Stimulated activated CD4-positive, alpha-beta T cell treated with anti-CD3 and anti-CD28 coated beads, Interleukin-12 subunit alpha, Interleukin-12 subunit beta, amount 100 ng/mL, for 4 hours (primary cell): ENCODE results near the gene RPS6KA4.
"Not testable (repeated sequence)": the region's sequence is repeated elsewhere in the genome, so short reads cannot be mapped to it uniquely, and the experiment has no call there.

ENCODE experiments used
- DNase-seq: peaks from one replicate; pipeline ENCODE4 v3.0.0-alpha.2; 2020

The RPS6KA4 gene

GRCh38 chr11:64358907-64359711 is at the start of gene RPS6KA4:
TSS of gene RPS6KA4 (plus strand) at chr11:64359162. CDS start at chr11:64359236, 74 bp downstream.
- DNase-seq: peak; percentile 64

GRCh38 chr11:64312947-64313346 is 46.0 kb upstream of the RPS6KA4 start:
- DNase-seq: no peak

- DNase-seq: no peak
Observed at GRCh38 chr11:64313491-64314145, 45.3 kb upstream of the RPS6KA4 start.

DNA sequence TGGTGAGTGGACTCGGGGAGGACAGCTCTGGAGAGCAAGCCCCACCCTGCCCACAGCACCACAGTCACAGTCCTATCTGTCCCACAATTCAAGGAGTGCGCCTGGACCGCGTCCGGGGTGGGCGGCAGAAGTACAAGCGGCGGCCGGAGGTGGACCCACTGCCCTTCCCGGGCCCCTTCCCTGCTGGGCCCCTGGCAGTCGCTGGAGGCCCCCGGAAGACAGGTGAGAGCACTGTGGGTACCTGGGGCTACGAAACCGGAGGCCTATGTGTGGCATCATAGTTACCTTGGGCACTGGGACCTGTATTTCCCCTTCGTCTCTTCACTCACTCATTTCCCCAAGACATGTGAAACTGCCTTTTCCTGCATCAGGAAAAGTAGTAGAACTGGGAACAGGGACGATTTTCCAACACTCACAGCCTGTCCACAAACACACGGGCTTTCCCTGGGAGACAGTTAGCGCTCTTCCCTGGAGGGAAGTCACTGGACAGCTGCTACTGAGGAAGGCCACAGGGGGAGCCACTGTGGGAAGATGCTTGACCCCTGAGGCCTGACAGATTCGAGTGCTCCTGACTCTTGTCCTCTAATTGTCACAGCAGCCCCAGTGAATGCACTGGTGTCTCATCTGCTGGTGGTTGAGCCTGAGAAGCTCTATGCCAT is 44.7 kb upstream of the RPS6KA4 start:
- DNase-seq: no peak

GRCh38 chr11:64314805-64315561 is 44.0 kb upstream of the RPS6KA4 start:
- no peak for DNase-seq

GRCh38 chr11:64315667-64316526 is 43.1 kb upstream of the RPS6KA4 start:
- not testable (repeated sequence) for DNase-seq

DNA sequence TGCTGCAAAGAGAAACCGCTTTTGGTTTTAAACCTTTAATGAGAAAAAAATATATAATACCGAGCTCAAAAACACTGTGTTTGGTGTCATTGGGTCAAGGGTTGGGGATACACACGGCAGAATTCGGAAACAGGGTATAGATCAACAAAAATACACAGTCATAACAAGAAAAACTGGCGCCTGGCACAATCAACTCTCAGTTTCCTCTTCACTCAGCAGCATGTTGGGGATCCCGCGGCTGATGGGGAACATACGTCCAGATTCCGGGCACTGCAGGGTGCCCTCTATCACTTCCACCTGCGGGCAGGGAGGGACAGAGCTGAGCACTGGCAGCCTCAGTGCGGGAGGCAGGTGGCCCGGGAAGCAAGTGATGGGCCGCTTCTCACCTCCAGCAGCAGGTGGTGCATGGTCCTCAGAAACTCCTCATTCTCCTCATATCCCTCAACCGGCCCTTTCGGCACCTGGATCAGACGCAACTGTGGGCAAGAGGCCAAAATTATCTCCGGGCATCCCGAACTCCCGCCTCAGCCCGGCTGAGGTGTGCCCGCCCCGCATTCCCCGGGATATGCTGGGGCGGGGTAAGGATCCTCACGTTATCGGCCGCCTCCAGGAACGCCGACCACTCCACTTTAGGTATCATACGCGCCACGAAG is 42.2 kb upstream of the RPS6KA4 start:
- DNase-seq: no peak

- DNase-seq: peak; percentile 91
Observed at GRCh38 chr11:64317325-64317960, 41.5 kb upstream of the RPS6KA4 start, which contains the start of gene TRMT112. TSS of gene TRMT112 (minus strand) at chr11:64317559. CDS start at chr11:64317526, 33 bp downstream.

DNA sequence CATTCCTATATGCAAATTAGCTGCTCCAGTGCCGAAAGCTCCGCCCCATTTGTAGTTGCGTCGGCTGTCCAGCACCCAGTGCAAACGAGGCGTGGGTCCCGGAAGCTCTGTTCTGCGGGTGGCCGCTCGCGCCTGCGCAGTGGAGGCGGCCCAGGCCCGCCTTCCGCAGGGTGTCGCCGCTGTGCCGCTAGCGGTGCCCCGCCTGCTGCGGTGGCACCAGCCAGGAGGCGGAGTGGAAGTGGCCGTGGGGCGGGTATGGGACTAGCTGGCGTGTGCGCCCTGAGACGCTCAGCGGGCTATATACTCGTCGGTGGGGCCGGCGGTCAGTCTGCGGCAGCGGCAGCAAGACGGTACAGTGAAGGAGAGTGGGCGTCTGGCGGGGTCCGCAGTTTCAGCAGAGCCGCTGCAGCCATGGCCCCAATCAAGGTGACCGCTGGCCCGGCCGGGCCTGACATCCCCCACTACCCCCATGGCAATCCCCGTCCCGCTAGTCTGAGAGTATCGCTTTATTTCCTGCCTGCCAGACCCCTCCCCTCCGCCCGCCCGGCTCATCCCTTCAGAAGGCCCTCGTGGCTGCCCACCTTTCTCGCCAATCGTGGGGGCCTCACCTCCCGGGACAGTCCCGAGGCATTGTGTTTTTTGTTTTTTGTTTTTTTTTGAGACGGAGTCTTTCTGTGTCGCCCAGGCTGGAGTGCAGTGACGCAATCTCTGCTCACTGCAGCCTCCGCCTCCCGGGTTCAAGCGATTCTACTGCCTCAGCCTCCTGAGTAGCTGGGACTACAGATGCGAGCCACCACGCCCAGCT is 40.8 kb upstream of the RPS6KA4 start, which contains the start of gene PRDX5:
Gene PRDX5, plus strand, starts transcription at position 161 of the 805 bp plus-strand sequence. Its CDS starts 95 bp downstream, at position 256.
- DNase-seq: peak; percentile 92

GRCh38 chr11:64318766-64319761 is 39.9 kb upstream of the RPS6KA4 start:
- DNase-seq: no peak

DNA sequence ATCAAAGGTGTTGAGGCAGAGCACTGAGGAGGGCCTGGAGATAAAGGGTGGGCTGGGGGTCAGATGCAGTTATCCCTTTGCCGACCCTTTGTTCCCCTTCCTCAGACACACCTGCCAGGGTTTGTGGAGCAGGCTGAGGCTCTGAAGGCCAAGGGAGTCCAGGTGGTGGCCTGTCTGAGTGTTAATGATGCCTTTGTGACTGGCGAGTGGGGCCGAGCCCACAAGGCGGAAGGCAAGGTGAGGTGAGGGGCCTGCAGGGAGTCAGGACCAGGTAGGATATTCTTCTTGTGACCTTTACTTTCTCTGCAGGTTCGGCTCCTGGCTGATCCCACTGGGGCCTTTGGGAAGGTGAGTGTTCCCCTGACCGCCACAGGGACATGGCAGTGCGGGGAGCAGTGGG is 38.4 kb upstream of the RPS6KA4 start:
- DNase-seq: no peak

DNA sequence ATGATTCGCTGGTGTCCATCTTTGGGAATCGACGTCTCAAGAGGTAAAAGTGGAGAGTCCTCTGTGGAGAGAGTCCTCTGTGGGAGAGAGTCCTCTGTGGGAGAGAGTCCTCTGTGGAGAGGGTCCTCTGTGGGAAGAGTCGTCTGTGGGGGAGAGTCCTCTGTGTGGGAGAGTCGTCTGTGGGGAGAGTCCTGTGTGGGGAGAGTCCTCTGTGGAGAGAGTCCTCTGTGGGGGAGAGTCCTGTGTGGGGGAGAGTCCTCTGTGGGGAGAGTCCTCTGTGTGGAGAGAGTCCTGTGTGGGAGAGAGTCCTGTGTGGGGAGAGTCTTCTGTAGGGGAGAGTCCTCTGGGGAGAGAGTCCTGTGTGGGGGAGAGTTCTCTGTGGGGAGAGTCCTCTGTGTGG is 37.9 kb upstream of the RPS6KA4 start:
- no peak for DNase-seq

DNA sequence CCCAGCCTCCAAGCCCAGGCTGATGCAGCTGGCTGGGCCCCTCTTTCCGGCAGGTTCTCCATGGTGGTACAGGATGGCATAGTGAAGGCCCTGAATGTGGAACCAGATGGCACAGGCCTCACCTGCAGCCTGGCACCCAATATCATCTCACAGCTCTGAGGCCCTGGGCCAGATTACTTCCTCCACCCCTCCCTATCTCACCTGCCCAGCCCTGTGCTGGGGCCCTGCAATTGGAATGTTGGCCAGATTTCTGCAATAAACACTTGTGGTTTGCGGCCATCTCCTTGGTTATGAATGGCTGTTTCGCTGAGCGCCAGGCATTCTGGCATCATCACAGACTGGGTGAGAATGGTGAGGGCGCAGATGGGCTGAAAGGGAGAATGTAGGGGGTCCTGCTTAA is 37.4 kb upstream of the RPS6KA4 start:
- DNase-seq: no peak

DNA sequence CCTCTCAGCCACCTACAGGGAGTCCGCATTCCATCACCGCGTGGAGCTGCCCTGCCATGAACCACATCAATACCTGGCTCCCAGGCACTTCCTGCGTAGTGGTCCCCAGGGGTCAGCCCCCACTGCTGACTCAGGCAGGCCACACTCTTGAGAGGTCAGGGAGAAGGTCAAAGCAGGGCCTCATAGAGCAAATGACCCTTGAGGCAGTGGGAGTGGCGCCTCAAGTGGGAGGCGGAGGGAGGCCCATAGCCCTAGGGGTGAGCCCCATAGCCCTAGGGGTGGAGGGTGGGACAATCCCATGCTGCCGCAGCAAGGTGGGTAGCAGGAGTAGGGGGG is 36.1 kb upstream of the RPS6KA4 start:
- no peak for DNase-seq

- DNase-seq: no peak
Observed at GRCh38 chr11:64323373-64323772, 35.6 kb upstream of the RPS6KA4 start.

DNA sequence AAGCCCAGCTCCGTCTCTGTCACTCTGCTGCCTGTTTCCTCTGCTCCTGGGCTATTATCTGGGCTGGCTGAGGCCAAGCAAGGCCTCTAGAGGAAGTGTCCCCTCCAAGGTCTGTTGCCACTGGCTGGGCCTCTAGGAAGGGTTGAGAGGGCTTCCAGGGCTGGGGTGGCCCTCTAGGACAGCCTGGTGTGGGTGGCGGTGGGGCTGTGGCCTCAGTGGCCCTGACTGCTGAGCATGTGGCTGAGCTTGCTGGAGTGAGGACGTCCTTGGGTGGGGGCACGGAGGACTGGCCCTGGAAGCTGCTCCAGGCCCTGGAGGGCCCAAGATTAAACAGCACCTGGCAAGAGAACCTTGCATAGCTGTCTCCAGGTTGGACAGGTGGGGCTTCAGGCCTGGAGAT is 35.0 kb upstream of the RPS6KA4 start:
- not testable (repeated sequence) for DNase-seq

- no peak for DNase-seq
Observed at GRCh38 chr11:64324692-64325469, 34.1 kb upstream of the RPS6KA4 start.

GRCh38 chr11:64327375-64327774 is 31.6 kb upstream of the RPS6KA4 start:
- DNase-seq: no peak
